Omental fat pad (tissue), 4 donors: ENCODE data around the gene SGPL1. TPM values are rescaled to one million over a fixed set of nuclear protein-coding genes. Genes with fewer than 3 reads are reported as not detected.

Experiments
- ATAC-seq: fragments of 150-250 bp; one replicate; pipeline ENCODE4 v1.9.1; 2016; ENCODE audit warnings: mild to moderate bottlenecking, moderate library complexity; ENCODE audit not compliant: low FRiP score
- DNase-seq: peaks from one replicate; pipeline ENCODE4 v3.0.0-alpha.2; 2019; ENCODE audit warnings: low spot score
- total RNA-seq, 4 donors: library from RNA; depleted of rRNA; stranded (reverse); fragments of >200 nt; gene quantifications; one replicate each; pipeline ENCODE4 v1.1.0, GENCODE V29; 2016
- TF ChIP-seq, protein P1 (sequence below), 3 donors: fragments of 450-650 bp; IDR thresholded peaks; one replicate each; pipeline ENCODE4 v1.5.1; 2016 to 2017; ENCODE audit warnings: antibody characterized with exemption in 3 of 3, mild to moderate bottlenecking in 3 of 3, moderate library complexity in 2 of 3

Gene SGPL1
- total RNA-seq, 4 donors from 2014 or later: 27.8 to 35.3 (median 30.2) TPM

- TF ChIP-seq, protein P1, sequence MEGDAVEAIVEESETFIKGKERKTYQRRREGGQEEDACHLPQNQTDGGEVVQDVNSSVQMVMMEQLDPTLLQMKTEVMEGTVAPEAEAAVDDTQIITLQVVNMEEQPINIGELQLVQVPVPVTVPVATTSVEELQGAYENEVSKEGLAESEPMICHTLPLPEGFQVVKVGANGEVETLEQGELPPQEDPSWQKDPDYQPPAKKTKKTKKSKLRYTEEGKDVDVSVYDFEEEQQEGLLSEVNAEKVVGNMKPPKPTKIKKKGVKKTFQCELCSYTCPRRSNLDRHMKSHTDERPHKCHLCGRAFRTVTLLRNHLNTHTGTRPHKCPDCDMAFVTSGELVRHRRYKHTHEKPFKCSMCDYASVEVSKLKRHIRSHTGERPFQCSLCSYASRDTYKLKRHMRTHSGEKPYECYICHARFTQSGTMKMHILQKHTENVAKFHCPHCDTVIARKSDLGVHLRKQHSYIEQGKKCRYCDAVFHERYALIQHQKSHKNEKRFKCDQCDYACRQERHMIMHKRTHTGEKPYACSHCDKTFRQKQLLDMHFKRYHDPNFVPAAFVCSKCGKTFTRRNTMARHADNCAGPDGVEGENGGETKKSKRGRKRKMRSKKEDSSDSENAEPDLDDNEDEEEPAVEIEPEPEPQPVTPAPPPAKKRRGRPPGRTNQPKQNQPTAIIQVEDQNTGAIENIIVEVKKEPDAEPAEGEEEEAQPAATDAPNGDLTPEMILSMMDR (IDR thresholded peaks at IDR 0.05): no peak
Measured at GRCh38 chr10:70891627-70892026, 75.9 kb downstream of the SGPL1 start.

GRCh38 chr10:70892631-70893030, 76.9 kb downstream of the SGPL1 start:
- no peak for DNase-seq
- ATAC-seq: no peak
- TF ChIP-seq, protein P1 (IDR thresholded peaks at IDR 0.05): no peak

More at GRCh38 chr10:70891627-70892026, 75.9 kb downstream of the SGPL1 start:
- ATAC-seq: no peak
- no peak for DNase-seq

GRCh38 chr10:70893227-70894006, 77.7 kb downstream of the SGPL1 start:
- no peak for ATAC-seq
- TF ChIP-seq, protein P1 (IDR thresholded peaks at IDR 0.05): no peak
- no peak for DNase-seq

- ATAC-seq (no peak), DNase-seq (no peak)
- TF ChIP-seq, protein P1 (IDR thresholded peaks at IDR 0.05): no peak
Measured at GRCh38 chr10:70894416-70894815, 78.7 kb downstream of the SGPL1 start.

- DNase-seq (no peak), ATAC-seq (no peak)
- TF ChIP-seq, protein P1 (IDR thresholded peaks at IDR 0.05): no peak
Measured at GRCh38 chr10:70896551-70896950, 80.8 kb downstream of the SGPL1 start.

DNA sequence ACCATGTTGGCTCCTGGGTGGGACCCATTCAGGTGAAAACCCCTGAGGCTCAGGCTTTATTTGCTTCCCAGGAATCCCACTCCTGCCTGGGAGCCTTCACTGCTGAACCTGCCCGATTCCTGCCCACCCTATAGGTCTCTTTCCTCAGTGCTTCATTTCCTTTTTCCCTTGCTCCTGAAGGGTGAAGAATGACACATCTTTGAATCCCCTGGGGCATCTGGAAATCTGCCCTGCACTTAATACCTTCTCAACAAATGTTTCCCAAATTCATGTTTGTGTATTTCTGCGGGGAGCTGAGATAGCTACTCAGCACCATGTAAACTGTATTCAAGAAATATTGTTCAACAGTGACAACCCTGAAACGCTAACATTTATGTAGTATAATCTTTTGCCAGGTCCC, 82.9 kb downstream of the SGPL1 start:
- TF ChIP-seq, protein P1 (IDR thresholded peaks at IDR 0.05): no peak
- no peak for ATAC-seq
- no peak for DNase-seq

DNA sequence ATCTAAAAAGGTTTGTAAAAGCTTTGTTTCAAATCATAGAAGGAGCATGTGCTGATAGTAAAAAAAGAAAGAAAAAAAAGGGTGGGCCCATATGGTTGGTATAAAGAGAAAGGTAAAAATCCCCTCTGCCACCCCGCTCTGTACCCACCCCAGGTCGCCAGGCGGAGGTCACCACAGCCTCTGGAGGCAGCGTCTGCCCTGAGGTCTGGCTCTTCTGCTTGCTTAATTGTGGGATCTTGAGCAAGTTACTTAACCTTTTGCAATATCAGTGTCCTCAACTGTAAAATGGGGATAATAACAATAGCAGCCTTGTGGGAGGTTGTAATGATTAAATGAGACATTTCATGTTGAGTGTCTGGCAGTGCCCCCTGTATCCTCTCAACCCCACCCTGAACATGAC, 83.3 kb downstream of the SGPL1 start:
- TF ChIP-seq, protein P1 (IDR thresholded peaks at IDR 0.05): no peak
- no peak for DNase-seq
- ATAC-seq: no peak
